GM19395 (cell line): ENCODE results near the gene HINT2.
A peak's percentile ranks its signal among the peaks of the same experiment; 100 is the strongest.

Experiments
- ATAC-seq: cut with Tn5 transposase; IDR thresholded peaks from one replicate; pipeline ENCODE4 v1.9.1; 2021; ENCODE audit warnings: mild to moderate bottlenecking, moderate library complexity; ENCODE audit not compliant: unreplicated experiment

HINT2 gene

DNA sequence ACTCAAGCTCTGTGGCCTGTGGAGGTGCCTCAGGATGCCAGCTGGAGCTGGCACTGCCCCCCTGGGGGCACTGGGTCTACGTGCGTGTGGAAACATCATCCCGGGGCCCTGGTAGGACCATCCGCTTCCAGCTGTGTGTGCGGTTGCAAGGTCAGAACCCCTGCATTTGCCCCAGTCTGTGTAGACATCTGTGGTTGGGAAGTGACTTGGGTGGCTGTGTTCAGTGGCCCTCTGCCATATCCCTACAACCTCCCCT is 26.7 kb upstream of the HINT2 start:
- ATAC-seq: no peak

DNA sequence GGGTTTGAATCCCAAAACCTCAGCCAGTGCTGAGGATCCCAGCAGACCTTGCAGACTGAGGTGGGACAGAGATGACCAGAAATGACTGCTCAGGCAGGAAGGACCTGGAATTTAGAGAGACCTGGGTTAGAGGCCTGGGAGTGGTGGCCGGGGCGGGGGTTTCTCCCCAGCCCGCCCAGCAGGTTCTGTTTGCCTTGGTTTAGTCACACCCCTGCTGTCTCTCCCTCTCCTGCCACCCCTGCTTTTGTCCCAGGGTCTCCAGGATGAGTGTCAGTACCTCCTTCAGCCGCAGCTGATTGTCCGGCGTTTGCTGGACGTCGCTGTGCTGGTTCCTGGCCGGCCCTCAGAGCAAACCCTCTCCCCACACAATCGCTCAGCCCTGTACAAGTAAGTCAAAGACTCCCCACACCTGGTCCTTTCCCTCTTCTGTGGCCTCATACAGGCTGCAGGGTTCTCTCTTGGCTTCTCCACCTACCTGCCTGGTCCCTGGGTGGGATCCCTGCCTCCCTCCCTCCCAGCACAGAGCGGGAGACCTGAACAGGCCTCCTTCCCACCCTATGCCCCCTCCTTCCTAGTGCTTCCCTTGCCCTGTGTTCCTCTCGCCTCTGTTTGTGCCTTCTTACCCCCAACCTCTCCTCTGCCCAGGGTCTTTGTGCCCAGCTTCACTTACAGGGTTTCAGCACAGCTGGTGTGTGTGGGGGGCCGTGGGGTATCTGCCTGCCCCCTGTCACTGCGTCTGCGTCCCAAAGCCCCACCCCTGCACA is 26.2 kb upstream of the HINT2 start:
- no peak for ATAC-seq

DNA sequence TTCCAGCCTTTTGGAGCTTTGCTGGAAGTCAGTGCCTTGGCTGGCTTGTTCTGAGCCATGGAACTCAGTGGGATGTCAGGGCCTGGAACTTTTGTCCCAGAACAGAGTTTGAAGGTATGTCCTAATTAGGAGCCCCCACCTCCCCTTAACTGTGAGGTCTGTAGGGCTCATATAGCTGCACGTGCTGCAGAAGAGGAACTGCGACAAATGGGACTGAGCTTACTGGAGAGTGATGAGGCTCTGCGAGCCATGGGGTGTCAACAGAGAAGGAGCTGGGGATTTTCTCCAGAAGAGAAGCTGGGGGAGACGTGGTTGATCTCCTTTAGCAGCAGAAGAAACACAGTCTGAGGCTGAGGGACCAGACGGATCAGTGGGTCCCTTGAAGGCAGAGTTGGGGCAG is 25.1 kb upstream of the HINT2 start:
- ATAC-seq: no peak

DNA sequence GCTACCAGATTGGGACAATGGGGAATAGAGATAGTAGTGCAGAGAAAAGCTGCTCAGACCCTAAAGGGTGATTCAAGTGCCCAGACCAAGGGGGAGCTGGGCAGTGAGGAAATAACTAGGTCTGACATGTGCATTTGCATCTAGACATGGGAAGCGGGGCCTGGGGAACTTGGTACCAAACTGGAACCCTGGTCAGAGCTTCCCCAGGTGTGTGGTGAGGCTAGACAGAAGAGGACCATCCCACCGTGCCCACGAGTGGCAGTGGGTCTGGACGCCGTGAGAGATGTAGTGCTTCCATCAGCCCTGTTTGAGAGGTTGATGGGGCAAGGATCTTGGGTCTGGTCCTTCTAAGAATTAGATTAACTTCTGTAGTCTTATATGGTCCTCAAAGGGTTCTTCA is 21.8 kb upstream of the HINT2 start:
- ATAC-seq: no peak

DNA sequence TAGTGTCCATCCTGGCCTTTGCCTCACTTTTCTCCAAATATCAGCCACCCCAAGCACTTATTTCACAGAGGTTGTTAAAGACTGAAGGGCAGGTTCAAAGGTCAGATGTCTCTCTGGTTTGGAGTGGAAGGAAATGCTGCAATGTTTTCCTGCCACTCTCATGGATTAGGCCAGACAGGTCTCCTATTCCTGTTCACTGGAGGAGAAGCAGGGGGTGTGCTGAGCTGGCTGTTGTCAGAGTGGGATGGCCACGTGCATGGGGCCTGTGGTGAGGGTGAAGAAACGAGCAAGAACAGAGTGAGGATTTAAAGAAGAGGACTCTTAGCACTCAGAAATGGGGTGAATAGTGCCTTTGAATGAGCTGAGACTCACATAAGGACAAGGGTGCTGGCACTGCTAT is 20.9 kb upstream of the HINT2 start:
- no peak for ATAC-seq

GRCh38 chr9:35835216-35835632 is 20.4 kb upstream of the HINT2 start:
- ATAC-seq: no peak

DNA sequence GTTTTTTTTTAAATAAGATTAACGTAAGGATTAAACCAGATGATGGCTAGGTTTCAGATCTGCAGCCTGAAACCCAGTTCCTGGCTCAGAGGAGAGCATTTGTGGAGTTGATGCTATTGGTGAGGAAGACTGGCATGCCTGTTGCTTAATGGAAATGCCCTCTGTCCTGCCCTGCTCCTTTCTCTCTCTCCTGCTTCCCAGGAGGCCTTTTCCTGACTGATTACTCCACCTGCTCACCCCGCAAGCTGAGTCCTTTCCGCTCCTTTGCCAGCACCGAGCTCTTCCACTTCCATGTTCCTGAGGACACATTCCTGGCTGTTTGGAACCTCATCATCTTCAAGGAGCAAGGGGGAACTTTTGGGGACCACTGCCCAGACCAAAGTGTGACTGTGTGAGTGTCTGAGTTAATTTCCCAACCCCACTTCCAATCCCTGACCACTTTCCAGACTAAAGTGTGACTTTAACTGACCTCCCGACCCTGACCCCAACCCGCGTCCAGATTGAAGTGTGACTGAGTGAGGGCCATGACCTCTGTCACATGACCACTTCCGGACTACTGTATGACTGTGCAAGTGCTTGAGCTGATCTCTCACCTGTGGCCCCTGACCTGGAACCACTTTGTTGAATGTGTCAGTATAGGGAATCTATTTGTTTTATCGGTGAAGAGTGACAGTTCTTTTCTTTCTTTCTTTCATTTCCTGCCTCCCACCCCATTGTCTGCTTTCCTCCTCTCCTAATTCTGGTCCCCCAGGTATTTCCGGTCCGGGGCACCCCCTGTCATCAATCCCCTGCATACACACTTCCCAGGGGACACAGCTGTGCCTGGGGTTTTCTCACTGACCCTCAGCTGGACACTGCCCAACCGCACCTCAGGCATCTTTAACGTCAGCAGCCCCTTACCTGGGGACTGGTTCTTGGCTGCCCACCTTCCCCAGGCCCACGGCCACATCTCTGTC is 19.7 kb upstream of the HINT2 start:
- no peak for ATAC-seq

DNA sequence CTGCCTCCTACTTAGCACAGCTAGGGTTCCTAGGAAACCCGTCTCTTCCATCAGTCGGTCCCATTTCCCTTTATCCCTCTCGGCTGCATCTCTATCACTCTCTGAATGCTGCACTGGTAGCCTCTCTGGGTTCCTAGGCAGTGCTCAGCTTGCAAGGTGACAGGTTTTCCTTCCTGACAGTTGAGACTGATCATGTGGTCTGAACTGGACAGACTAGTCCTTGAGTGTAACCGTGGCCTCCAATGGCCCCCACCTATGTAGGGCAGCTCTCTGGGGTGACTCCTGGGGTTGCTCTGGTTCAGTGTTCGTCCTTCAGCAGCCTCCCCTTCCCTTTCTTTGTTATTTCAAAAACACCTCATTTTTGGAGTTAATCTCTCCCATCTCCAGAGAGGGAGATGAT is 18.0 kb upstream of the HINT2 start:
- ATAC-seq: no peak

DNA sequence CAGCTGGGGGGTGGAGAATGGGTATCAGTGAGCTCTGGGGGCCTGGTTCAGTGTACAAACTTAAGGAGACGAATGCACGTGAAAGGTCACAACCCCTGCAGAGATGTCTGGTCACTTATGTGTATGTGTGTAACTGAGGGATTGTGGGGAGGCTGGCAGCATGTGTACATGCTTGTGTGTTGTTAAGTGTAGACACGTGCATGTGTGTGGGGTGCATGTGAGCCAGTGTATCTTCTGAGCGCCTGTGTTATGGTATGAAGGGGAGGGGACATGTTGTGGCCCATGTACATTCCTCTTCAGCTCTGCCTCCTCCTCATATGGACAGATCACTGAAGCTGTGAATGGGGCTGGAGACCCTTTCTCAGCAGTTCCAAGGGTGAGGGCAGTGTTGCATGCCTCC is 16.2 kb upstream of the HINT2 start:
- ATAC-seq: no peak

DNA sequence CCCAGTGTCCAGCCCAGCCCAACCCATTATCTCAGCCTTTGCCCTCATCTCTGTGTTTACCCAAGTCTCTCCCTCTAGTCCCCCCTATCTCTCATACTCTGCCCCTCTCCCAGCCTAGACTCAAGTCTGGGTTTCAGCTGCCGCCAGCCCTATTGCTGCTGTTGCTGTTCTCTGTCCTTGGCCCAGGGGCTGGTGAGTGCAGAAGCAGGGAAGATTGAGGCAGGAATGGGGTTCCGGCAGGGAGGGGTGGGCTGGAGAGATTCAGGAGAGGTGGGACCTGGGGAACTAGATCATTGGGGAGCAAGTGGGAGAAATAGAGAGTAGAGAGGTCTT is 14.9 kb upstream of the HINT2 start:
- ATAC-seq: no peak

DNA sequence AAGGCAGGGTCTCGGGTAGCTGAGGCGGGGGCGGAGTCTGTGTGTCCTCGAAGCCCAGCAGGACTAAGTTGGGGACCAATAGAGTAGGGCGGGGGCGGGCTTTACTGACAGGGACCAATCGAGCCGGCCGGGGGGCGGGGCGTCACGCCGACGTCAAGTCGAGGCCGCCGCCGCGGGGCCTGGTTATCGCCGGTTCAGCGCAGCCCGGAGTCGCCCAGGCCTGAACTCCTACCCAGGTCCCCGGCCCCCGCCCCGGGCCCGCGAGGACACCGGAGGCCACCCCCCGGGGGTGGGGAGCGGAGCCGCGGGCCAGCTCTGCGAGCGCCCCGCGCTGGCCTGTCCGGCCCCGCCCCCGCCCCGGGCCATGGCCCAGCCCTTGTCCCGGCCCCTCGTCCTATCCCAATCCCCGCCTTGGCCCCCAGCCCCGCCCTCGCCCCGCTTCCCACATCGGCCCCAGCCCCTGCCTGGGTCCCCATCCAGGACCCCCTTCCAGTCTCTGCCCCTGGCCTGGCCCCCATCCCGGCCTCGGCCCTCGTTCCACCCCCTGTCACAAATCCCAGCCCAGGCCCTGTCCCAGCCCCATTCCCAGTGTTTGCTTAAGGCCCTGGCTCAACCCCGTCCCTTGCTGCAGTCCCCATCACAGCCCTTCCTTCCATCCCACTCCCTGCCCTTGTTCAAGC is 14.4 kb upstream of the HINT2 start, which contains the start of gene TMEM8B:
TSS of gene TMEM8B (plus strand) at position 145 of the 680 bp plus-strand sequence. CDS start at position 365, 220 bp downstream.
- peak; percentile 84 for ATAC-seq

DNA sequence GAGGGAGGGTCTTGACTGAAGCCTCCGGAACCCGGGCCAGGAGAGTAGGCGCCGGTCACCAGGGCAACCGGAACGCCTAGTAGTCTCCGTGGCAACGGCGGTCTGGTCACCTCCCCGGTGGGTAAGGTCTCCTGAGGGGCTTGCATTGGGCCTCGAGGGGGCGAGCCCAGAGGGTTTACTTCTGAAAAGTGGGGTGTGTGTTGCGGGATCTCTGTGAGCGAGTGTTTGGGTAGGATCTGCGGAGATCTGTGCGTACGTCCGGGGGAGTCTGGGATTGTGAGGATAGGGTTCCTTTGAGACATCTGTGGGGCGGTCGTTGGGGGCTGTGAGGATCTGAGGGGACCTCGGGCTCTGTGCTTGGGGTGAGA is 13.9 kb upstream of the HINT2 start, which contains the start of gene FAM221B:
TSS of gene FAM221B (minus strand) at position 17 of the 368 bp plus-strand sequence. CDS start 2,571 bp downstream, outside the sequence.
- no peak for ATAC-seq

- no peak for ATAC-seq
Observed at GRCh38 chr9:35827486-35827885, 12.6 kb upstream of the HINT2 start.

GRCh38 chr9:35826071-35826701 is 11.3 kb upstream of the HINT2 start:
- peak; percentile 61 for ATAC-seq

- no peak for ATAC-seq
Observed at GRCh38 chr9:35822926-35823325, 8.1 kb upstream of the HINT2 start.

DNA sequence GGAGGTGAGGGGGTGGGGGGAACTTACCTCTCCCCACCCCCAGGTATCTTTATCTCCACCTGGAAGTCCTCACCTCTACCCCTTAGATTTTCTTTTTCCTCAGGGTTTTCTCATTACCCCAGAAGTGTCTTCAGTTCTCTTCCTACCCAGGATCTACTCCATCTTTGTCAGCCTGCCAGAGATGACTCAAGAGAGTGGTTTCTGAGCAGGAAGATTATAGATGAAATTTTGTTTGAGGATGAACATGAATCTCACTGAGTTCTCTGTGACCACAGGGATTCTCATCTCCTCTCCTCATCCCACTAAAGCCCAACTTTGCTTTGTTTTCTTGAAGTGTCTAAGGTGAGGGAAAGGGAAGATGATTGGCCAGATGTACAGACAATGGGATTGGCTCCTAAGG is 5.2 kb upstream of the HINT2 start:
- ATAC-seq: no peak

- no peak for ATAC-seq
Observed at GRCh38 chr9:35818341-35818740, 3.5 kb upstream of the HINT2 start.

- no peak for ATAC-seq
Observed at GRCh38 chr9:35816708-35817107, 1.9 kb upstream of the HINT2 start.

GRCh38 chr9:35814106-35814840 is 569 bp downstream of the HINT2 start:
- peak; percentile 37 for ATAC-seq

DNA sequence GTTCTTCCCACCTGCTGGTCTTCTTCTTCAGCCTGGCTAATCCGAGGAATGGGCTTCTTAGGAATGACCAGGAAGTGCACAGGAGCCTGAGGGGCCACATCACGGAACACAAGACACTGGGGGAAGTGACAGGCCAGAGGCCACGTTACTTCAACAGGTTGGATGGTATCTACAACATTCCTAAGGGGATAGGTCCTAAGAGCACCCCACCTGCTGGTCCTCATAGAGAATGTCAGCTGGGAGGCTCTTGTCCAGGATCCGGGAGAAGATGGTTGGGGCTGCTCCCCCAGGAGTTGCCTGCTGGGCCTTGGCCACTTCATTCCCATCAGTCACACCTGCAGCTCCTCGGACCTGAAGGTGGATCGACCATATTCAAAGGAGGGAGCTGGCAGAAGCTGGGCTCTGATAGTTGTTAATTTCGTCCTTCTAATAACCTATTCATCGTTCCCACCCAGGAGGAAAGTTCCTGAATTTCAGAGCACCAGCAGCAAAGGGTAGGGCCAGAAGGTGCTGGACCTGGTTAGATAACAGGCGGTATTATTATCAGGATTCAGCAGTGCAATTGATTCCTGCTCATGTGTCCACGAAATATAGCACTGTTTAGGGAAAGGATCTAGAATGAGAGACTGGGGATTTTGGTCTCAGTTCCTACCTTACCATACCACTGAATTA is 1.3 kb downstream of the HINT2 start:
- no peak for ATAC-seq
